ENCODE results near the gene PNCK. TPM values are rescaled to one million over a fixed set of nuclear protein-coding genes. Genes with fewer than 3 reads are reported as not detected.

The PNCK gene
- total and polyA plus RNA-seq, 2 experiments from 2014 or later: 3.5 to 11.9 TPM

DNA sequence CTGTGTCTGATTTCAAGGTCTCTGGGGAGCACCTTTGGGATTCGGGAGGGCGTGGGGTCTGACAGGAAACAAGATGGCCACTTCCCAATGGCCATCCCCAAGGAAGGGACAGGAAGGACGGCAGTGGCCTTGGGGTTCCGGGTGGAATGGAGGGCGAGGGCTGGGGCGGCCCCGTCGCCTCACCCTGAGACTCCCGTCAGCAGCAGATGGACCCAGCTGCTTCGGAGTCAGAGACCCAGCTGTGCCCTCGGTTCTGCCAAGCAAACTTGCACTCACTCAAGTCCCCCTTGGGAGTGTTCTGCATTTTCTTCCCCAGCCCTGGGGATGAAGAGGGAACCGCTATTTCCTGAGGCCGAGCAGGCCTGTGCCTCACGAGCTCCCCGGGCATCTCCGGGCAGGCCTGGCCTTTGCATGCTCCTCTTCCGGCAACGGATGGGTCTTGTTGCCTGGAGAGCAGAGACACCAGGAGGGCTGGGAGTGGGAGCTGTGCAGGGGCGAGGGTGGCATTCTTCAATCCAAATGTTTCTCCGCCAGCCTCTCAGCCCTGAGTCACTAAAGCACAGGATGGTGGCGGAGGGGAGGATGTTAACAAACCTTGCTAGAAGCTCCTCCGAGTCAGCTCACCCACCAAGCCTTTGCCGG lies 33.4 kb downstream of the PNCK start (continued):
- TF ChIP-seq, protein P1, sequence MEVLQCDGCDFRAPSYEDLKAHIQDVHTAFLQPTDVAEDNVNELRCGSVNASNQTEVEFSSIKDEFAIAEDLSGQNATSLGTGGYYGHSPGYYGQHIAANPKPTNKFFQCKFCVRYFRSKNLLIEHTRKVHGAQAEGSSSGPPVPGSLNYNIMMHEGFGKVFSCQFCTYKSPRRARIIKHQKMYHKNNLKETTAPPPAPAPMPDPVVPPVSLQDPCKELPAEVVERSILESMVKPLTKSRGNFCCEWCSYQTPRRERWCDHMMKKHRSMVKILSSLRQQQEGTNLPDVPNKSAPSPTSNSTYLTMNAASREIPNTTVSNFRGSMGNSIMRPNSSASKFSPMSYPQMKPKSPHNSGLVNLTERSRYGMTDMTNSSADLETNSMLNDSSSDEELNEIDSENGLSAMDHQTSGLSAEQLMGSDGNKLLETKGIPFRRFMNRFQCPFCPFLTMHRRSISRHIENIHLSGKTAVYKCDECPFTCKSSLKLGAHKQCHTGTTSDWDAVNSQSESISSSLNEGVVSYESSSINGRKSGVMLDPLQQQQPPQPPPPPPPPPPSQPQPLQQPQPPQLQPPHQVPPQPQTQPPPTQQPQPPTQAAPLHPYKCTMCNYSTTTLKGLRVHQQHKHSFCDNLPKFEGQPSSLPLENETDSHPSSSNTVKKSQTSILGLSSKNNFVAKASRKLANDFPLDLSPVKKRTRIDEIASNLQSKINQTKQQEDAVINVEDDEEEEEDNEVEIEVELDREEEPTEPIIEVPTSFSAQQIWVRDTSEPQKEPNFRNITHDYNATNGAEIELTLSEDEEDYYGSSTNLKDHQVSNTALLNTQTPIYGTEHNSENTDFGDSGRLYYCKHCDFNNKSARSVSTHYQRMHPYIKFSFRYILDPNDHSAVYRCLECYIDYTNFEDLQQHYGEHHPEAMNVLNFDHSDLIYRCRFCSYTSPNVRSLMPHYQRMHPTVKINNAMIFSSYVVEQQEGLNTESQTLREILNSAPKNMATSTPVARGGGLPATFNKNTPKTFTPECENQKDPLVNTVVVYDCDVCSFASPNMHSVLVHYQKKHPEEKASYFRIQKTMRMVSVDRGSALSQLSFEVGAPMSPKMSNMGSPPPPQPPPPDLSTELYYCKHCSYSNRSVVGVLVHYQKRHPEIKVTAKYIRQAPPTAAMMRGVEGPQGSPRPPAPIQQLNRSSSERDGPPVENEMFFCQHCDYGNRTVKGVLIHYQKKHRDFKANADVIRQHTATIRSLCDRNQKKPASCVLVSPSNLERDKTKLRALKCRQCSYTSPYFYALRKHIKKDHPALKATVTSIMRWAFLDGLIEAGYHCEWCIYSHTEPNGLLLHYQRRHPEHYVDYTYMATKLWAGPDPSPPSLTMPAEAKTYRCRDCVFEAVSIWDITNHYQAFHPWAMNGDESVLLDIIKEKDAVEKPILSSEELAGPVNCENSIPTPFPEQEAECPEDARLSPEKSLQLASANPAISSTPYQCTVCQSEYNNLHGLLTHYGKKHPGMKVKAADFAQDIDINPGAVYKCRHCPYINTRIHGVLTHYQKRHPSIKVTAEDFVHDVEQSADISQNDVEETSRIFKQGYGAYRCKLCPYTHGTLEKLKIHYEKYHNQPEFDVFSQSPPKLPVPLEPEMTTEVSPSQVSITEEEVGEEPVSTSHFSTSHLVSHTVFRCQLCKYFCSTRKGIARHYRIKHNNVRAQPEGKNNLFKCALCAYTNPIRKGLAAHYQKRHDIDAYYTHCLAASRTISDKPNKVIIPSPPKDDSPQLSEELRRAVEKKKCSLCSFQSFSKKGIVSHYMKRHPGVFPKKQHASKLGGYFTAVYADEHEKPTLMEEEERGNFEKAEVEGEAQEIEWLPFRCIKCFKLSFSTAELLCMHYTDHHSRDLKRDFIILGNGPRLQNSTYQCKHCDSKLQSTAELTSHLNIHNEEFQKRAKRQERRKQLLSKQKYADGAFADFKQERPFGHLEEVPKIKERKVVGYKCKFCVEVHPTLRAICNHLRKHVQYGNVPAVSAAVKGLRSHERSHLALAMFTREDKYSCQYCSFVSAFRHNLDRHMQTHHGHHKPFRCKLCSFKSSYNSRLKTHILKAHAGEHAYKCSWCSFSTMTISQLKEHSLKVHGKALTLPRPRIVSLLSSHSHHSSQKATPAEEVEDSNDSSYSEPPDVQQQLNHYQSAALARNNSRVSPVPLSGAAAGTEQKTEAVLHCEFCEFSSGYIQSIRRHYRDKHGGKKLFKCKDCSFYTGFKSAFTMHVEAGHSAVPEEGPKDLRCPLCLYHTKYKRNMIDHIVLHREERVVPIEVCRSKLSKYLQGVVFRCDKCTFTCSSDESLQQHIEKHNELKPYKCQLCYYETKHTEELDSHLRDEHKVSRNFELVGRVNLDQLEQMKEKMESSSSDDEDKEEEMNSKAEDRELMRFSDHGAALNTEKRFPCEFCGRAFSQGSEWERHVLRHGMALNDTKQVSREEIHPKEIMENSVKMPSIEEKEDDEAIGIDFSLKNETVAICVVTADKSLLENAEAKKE (CRISPR knock-in tag; IDR thresholded peaks at IDR 0.05): no peak
- TF ChIP-seq NANOG (IDR thresholded peaks at IDR 0.05; ENCODE audit: borderline replicate concordance): no peak
- no peak for TF ChIP-seq EZH2 (IDR thresholded peaks at IDR 0.05; ENCODE audit: low read depth, unreplicated experiment)
- no peak for TF ChIP-seq ZNF331 (CRISPR knock-in tag; IDR thresholded peaks at IDR 0.05; ENCODE audit: low read depth)
- TF ChIP-seq, protein P2, sequence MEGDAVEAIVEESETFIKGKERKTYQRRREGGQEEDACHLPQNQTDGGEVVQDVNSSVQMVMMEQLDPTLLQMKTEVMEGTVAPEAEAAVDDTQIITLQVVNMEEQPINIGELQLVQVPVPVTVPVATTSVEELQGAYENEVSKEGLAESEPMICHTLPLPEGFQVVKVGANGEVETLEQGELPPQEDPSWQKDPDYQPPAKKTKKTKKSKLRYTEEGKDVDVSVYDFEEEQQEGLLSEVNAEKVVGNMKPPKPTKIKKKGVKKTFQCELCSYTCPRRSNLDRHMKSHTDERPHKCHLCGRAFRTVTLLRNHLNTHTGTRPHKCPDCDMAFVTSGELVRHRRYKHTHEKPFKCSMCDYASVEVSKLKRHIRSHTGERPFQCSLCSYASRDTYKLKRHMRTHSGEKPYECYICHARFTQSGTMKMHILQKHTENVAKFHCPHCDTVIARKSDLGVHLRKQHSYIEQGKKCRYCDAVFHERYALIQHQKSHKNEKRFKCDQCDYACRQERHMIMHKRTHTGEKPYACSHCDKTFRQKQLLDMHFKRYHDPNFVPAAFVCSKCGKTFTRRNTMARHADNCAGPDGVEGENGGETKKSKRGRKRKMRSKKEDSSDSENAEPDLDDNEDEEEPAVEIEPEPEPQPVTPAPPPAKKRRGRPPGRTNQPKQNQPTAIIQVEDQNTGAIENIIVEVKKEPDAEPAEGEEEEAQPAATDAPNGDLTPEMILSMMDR (conservative IDR thresholded peaks at IDR 0.05; ENCODE audit: low read depth in 2 of 2): no peak
- no peak for TF ChIP-seq ZNF114 (CRISPR knock-in tag; IDR thresholded peaks at IDR 0.05)

All from GM23338 (cell line).